Right lobe of liver (tissue), 4 donors: ENCODE data around the gene SLC6A7.

Experiments
- CTCF ChIP-seq, 4 donors: fragments of 200-600 bp in 3 of 4; fragments of 450-650 bp in 1 of 4; IDR thresholded peaks; one replicate each; pipeline versions ENCODE4 v1.5.1 to v1.8.0; 2016 to 2022; ENCODE audit warnings: antibody characterized with exemption in 4 of 4, mild to moderate bottlenecking in 2 of 4
- POLR2A ChIP-seq: fragments of 450-650 bp; IDR thresholded peaks from one replicate; pipeline ENCODE4 v1.6.1; 2017; ENCODE audit warnings: antibody characterized with exemption, mild to moderate bottlenecking
- donor health status: DM: no; HTN: no; CAD: no.
- donor health status: DM: no; HTN: no; CAD: no.
- donor health status: DM: no; HTN: yes; CAD: no.

GRCh38 chr5:150254774-150255173 lies 64.9 kb downstream of the SLC6A7 start:
- no peak for TF ChIP-seq CTCF (IDR thresholded peaks at IDR 0.05)
- TF ChIP-seq POLR2A: no peak
